ENCODE data around the gene STRIP2. TPM values are rescaled to one million over a fixed set of nuclear protein-coding genes. Genes with fewer than 3 reads are reported as not detected.

The STRIP2 gene
- total and polyA plus RNA-seq, 9 of the 15 experiments (the other 6 are each of a cell fraction or from before 2014, with no cell fraction given), result 10.1 to 81.8 (median 42.3) TPM

DNA sequence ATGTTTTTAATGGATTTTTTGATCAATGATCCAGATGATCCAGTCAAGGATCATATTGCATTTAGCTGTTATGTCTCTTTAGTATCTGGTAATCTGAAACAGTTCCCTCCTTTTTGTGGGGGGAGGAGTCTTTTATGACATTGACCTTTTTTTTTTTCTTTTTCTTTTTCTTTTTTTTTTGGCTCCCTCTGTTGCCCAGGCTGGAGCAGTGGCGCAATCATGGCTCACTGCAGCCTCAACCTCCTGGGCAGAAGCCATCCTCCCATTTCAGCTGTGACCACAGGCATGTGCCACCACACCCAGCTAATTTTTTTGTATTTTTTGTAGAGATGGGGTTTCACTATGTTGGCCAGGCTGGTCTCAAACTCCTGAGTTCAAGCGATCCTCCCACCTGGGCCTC is 90.2 kb downstream of the STRIP2 start (continued):
- TF ChIP-seq, protein P1, sequence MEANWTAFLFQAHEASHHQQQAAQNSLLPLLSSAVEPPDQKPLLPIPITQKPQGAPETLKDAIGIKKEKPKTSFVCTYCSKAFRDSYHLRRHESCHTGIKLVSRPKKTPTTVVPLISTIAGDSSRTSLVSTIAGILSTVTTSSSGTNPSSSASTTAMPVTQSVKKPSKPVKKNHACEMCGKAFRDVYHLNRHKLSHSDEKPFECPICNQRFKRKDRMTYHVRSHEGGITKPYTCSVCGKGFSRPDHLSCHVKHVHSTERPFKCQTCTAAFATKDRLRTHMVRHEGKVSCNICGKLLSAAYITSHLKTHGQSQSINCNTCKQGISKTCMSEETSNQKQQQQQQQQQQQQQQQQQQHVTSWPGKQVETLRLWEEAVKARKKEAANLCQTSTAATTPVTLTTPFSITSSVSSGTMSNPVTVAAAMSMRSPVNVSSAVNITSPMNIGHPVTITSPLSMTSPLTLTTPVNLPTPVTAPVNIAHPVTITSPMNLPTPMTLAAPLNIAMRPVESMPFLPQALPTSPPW (CRISPR knock-in tag; IDR thresholded peaks at IDR 0.05), result peak; percentile 21
- 0 out of 2 replicates have a peak, but pooled peaks have one; percentile 22 for TF ChIP-seq SMAD4 (CRISPR knock-in tag; conservative IDR thresholded peaks at IDR 0.05)

DNA sequence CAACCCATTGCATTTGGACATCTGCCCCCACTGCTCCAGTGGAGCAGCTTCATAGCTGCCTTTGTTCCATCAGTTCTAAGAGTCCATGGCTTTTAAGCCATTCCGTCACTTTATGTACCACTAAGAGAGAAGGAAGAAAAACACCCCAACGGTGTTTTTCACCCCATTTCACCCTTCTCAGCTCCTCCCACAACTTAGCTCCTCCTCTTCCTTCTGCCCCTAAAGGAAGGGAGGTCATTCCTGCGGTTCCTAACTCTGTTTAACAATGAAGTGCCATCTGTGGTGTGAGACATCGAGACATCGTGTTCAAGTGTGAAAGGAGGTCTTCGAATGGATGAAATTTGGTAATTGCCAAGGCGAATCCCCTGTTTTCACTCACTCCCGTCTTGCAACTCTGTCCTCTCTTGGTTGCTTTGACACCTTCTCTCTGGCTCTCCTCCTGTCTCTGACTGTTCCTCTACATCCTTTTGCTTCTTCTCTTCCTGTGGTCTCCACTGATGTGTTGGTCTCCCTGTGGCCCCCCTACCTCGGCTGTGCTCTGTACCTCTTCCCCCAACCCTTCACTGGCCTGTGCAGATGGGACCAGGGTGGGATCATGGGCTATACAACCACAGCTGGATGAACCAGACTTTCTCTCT is 91.1 kb downstream of the STRIP2 start:
- Histone ChIP-seq H3K9me1 (ENCODE audit: control insufficient read depth, insufficient read depth, low read length) (peaks cover 3% of the 10 kb centered on the region), H3K4me1 (replicated peaks in 1 of 2; ENCODE audit: control insufficient read depth in 2 of 2, insufficient read depth in 2 of 2, low read length in 2 of 2) (peaks cover 6 to 11% of the 10 kb centered on the region in 2 experiments; a peak in 3 of 5 replicates), H3K27ac (ENCODE audit: extremely low read depth, low read depth, low read length) (no peak overlapping the region), H3K79me2 (ENCODE audit: control insufficient read depth, insufficient read depth, low read length) (no peaks in the 10 kb centered on the region), H3K4me2 (ENCODE audit: insufficient read depth, low read length) (peak overlapping the region; percentile 35), H3K9ac (ENCODE audit: insufficient read depth in 1 of 2, low read depth in 2 of 2, low read length in 2 of 2) (no peak overlapping the region), H3K27me3 (ENCODE audit: control insufficient read depth in 2 of 2, insufficient read depth in 2 of 2, low read length in 2 of 2) (peaks cover 13 to 43% of the 10 kb centered on the region in 2 experiments; a peak in 3 of 5 replicates), H3K4me3 (no peak overlapping the region), H3K36me3 (ENCODE audit: control insufficient read depth, insufficient read depth, low read length) (no peaks in the 10 kb centered on the region), H2AFZ (ENCODE audit: low read depth, low read length) (peak overlapping the region; percentile 63), H3K9me3 (replicated peaks; ENCODE audit: control insufficient read depth, insufficient read depth, low read depth, low read length) (no peaks in the 10 kb centered on the region), H4K20me1 (replicated peaks; ENCODE audit: control insufficient read depth, insufficient read depth, low read length) (no peaks in the 10 kb centered on the region)
- intact Hi-C loops (cut with micrococcal nuclease), result no loop called here
- 24% methylated on average over 9 of the region's 9 CpGs for WGBS (ENCODE audit: insufficient coverage, low coverage, missing lambda C conversion rate)
- ATAC-seq (peak; percentile 24; the same call in 1 of the 3 replicates), FAIRE-seq (peak; percentile 49), DNase-seq (ENCODE audit: extremely low read depth in 1 of 4, low spot score in 3 of 4) (peak in 1 of 4 experiments; percentile 23)
- no TSS peak for BruUV-seq (replicated peaks)
- ChIA-PET CTCF (ENCODE audit: low intra/inter-chr PET ratio) (no interaction called here), POLR2A (interaction anchor here (0.6 to 1.6 kb wide), 2 partner anchors 13 to 304 kb away, joined by 5 to 6 read pairs; no protein-coding TSS in a partner anchor)
- in situ Hi-C loops (cut with MboI), result loop anchor here (10.0 kb wide), 1 partner anchor 1701 kb away; no protein-coding TSS in a partner anchor
- no peak for TF ChIP-seq ZNF76 (CRISPR knock-in tag; IDR thresholded peaks at IDR 0.05; ENCODE audit: borderline replicate concordance)
- TF ChIP-seq, protein P2, sequence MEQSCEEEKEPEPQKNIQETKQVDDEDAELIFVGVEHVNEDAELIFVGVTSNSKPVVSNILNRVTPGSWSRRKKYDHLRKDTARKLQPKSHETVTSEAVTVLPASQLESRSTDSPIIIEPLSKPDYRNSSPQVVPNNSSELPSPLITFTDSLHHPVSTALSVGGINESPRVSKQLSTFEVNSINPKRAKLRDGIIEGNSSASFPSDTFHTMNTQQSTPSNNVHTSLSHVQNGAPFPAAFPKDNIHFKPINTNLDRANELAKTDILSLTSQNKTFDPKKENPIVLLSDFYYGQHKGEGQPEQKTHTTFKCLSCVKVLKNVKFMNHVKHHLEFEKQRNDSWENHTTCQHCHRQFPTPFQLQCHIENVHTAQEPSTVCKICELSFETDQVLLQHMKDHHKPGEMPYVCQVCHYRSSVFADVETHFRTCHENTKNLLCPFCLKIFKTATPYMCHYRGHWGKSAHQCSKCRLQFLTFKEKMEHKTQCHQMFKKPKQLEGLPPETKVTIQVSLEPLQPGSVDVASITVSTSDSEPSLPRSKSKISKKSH (CRISPR knock-in tag; IDR thresholded peaks at IDR 0.05), result no peak
- TF ChIP-seq SMARCB1 (IDR thresholded peaks at IDR 0.05; ENCODE audit: insufficient read length, low read depth), result no peak

All from K562 (cell line).